ENCODE measurements around the gene SALL4.

SALL4 gene

DNA sequence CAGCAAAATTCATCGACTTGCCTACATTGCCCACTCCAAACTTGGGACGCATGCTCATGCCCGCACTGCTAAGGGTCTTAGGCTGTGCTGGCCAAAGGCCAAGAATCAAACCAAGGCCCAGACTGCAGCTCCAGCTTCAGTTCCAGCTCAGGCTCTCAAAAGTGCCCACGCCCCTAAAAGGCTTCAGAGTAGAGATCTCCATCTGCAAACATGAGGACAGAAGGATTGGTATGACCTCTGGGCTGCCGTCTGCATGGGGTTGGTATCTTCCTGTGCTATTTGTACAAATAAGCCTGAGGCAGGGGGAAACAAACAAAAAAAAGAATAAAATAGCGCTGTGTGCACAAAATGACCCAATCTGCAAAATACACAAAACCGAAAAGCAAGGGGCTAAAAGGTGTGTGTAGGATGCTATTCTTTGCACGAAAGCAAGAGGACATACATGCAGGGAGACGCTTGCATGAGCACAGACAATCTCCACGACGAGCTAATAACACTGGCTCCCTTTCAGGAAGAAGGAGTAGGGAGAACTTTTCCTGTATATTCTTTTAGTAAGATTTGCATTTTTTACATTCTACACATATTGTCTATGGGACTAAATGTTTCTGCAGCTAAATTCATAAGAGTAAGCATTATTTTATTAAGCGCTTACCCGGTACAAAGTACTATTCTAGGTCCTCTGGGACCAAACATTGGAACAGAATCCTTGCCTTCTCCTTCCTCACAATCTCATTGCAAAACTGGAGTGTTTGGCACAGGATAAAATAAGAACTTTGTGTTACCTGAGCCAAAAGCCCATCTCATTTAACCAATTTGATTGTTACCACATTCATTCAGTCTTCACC is 67.2 kb downstream of the SALL4 start:
- no peak for DNase-seq

- no peak for DNase-seq
Observed at GRCh38 chr20:51733070-51733469, 69.3 kb downstream of the SALL4 start.
